Liver (tissue), 9 donors: ENCODE results near the gene HIPK3. TPM values are rescaled to one million over a fixed set of nuclear protein-coding genes. Genes with fewer than 3 reads are reported as not detected.
"Not testable (repeated sequence)": the region's sequence is repeated elsewhere in the genome, so short reads cannot be mapped to it uniquely, and the experiment has no call there.

Experiments used
- DNase-seq: peaks from one replicate; pipeline ENCODE4 v3.0.0-alpha.2; 2017; ENCODE audit warnings: low spot score
- H3K27ac ChIP-seq, 2 donors: one replicate each; pipeline ENCODE4 v1.7.0; 2013; ENCODE audit warnings: inconsistent platforms in 2 of 2, low read length in 2 of 2, control low read depth in 1 of 2, low read depth in 1 of 2, mild to moderate bottlenecking in 1 of 2
- H3K27me3 ChIP-seq, 4 donors: one replicate each; pipeline versions ENCODE4 v1.6.1 to v1.7.0; 2013; ENCODE audit warnings: low read length in 3 of 4, inconsistent platforms in 1 of 4, mild to moderate bottlenecking in 1 of 4, moderate library complexity in 1 of 4; ENCODE audit not compliant: control insufficient read depth in 4 of 4, insufficient read depth in 4 of 4
- H3K36me3 ChIP-seq, 4 donors: one replicate each; pipeline versions ENCODE4 v1.6.1 to v1.7.0; 2013; ENCODE audit warnings: low read length in 3 of 4, mild to moderate bottlenecking in 3 of 4, low read depth in 1 of 4, moderate library complexity in 1 of 4; ENCODE audit not compliant: control insufficient read depth in 4 of 4, insufficient read depth in 3 of 4
- H3K4me1 ChIP-seq, 4 donors: one replicate each; pipeline versions ENCODE4 v1.6.1 to v1.7.0; 2013; ENCODE audit warnings: low read length in 3 of 4, mild to moderate bottlenecking in 3 of 4, moderate library complexity in 1 of 4; ENCODE audit not compliant: control insufficient read depth in 4 of 4, insufficient read depth in 4 of 4
- H3K4me3 ChIP-seq, 3 donors: one replicate each; pipeline versions ENCODE4 v1.6.1 to v1.7.0; 2013; ENCODE audit warnings: low read length in 3 of 3, control low read depth in 1 of 3, low read depth in 1 of 3, mild to moderate bottlenecking in 1 of 3
- H3K9ac ChIP-seq, 2 donors: one replicate each; pipeline ENCODE4 v1.7.0; 2013; ENCODE audit warnings: low read length in 2 of 2, mild to moderate bottlenecking in 2 of 2, moderate library complexity in 2 of 2, control low read depth in 1 of 2, low read depth in 1 of 2
- H3K9me3 ChIP-seq, 4 donors: one replicate each; pipeline versions ENCODE4 v1.6.1 to v1.7.0; 2013; ENCODE audit warnings: low read length in 3 of 4; ENCODE audit not compliant: control insufficient read depth in 4 of 4
- FOXA2 ChIP-seq: IDR thresholded peaks from 2 replicates; pipeline ENCODE4 v1.6.1; 2016; ENCODE audit warnings: antibody characterized with exemption
- GABPA ChIP-seq, 2 donors: IDR thresholded peaks in 1 of 2; conservative IDR thresholded peaks in 1 of 2; 2 replicates each; pipeline ENCODE4 v1.6.1; 2016; ENCODE audit warnings: antibody characterized with exemption in 2 of 2, mild to moderate bottlenecking in 1 of 2, moderate library complexity in 1 of 2
- HNF4A ChIP-seq, 2 donors: conservative IDR thresholded peaks; 2 replicates each; pipeline ENCODE4 v1.6.1; 2016; ENCODE audit warnings: antibody characterized with exemption in 2 of 2, mild to moderate bottlenecking in 2 of 2
- HNF4G ChIP-seq: IDR thresholded peaks from 2 replicates; pipeline ENCODE4 v1.6.1; 2016; ENCODE audit warnings: antibody characterized with exemption
- JUND ChIP-seq, 2 donors: IDR thresholded peaks; 2 replicates each; pipeline ENCODE4 v1.6.1; 2016; ENCODE audit warnings: antibody characterized with exemption in 2 of 2
- NR2F2 ChIP-seq: IDR thresholded peaks from 2 replicates; pipeline ENCODE4 v1.6.1; 2016; ENCODE audit warnings: antibody characterized with exemption
- RAD21 ChIP-seq, 2 donors: IDR thresholded peaks; 2 replicates each; pipeline ENCODE4 v1.6.1; 2016; ENCODE audit warnings: antibody characterized with exemption in 2 of 2, mild to moderate bottlenecking in 2 of 2
- RXRA ChIP-seq, 2 donors: IDR thresholded peaks; 2 replicates each; pipeline ENCODE4 v1.6.1; 2017 to 2018; ENCODE audit warnings: antibody characterized with exemption in 2 of 2, mild to moderate bottlenecking in 1 of 2
- SP1 ChIP-seq: IDR thresholded peaks from 2 replicates; pipeline ENCODE4 v1.6.1; 2018; ENCODE audit warnings: antibody characterized with exemption, mild to moderate bottlenecking
- TAF1 ChIP-seq: conservative IDR thresholded peaks from 2 replicates; pipeline ENCODE4 v1.6.1; 2016; ENCODE audit warnings: antibody characterized with exemption, mild to moderate bottlenecking
- WGBS: extraction: QIAGEN DNeasy Blood & Tissue Kit; methylation state at CpG from one replicate; pipeline ENCODE4 v1.1.7; 2013; 5-methylcytosine and 5-hydroxymethylcytosine counted together
- polyA plus RNA-seq, 2 donors: library from polyadenylated mRNA; stranded (reverse) in 1 of 2; unstranded in 1 of 2; fragments of 200-250 nt in 1 of 2; fragments of >200 nt in 1 of 2; fragmentation: Nextera tagmentation in 1 of 2; extraction: Ambion mirVana in 1 of 2; gene quantifications; one replicate each; pipeline versions ENCODE4 v1.2.1 to v1.2.3, GENCODE V29; 2013 to 2015
- total RNA-seq, 2 donors: library from RNA; depleted of rRNA; stranded (reverse); fragments of >200 nt; gene quantifications; one replicate each; pipeline ENCODE4 v1.2.3, GENCODE V29; 2014
- TF ChIP-seq, protein P1 (sequence below): IDR thresholded peaks from 2 replicates; pipeline ENCODE4 v1.6.1; 2016; ENCODE audit warnings: antibody characterized with exemption, mild to moderate bottlenecking
- TF ChIP-seq, protein P2 (sequence below): fragments of 150-350 bp; IDR thresholded peaks from 2 replicates; pipeline ENCODE4 v1.5.1; 2017; ENCODE audit warnings: improper control_type of control experiment, low read depth, low read length; ENCODE audit not compliant: missing input control
- TF ChIP-seq, protein P3 (sequence below): IDR thresholded peaks from 2 replicates; pipeline ENCODE4 v1.6.1; 2016; ENCODE audit warnings: antibody characterized with exemption
- TF ChIP-seq, protein P4 (sequence below): IDR thresholded peaks from 2 replicates; pipeline ENCODE4 v1.6.1; 2016; ENCODE audit warnings: antibody characterized with exemption
- donor health status: healthy.
- donor health status: healthy.
- donor health status: healthy.
- donor health status: healthy.
- donor health status: healthy.

Gene HIPK3
- total and polyA plus RNA-seq, 4 donors = 12.0 to 67.5 (median 27.6) TPM

DNA sequence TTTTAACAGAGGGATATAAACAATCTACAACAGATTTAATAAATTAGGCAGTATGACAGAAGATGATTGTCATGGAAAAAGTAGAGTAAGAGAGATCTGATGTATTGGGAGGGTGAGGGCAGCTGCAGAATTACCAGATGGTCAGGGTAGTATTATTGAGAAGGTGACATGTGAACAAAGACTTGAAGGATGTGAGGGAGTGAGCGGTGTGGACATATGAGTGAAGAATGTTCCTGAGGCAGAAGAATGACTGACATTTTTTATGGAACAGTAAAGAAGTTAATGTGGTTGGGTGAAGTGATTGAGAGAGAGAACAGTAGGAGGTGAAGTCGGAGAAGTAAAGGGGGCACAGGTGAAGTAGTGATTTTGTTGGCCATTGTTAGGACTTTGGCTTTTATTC lies 42.4 kb upstream of the HIPK3 start:
- H3K27ac ChIP-seq = no peak overlapping the region
- TF ChIP-seq HNF4A (conservative IDR thresholded peaks at IDR 0.05) (no peak), HNF4G (no peak), SP1 (no peak), NR2F2 (no peak), JUND (IDR thresholded peaks at IDR 0.05) (no peak), TAF1 (no peak), FOXA2 (no peak)
- TF ChIP-seq, protein P1, sequence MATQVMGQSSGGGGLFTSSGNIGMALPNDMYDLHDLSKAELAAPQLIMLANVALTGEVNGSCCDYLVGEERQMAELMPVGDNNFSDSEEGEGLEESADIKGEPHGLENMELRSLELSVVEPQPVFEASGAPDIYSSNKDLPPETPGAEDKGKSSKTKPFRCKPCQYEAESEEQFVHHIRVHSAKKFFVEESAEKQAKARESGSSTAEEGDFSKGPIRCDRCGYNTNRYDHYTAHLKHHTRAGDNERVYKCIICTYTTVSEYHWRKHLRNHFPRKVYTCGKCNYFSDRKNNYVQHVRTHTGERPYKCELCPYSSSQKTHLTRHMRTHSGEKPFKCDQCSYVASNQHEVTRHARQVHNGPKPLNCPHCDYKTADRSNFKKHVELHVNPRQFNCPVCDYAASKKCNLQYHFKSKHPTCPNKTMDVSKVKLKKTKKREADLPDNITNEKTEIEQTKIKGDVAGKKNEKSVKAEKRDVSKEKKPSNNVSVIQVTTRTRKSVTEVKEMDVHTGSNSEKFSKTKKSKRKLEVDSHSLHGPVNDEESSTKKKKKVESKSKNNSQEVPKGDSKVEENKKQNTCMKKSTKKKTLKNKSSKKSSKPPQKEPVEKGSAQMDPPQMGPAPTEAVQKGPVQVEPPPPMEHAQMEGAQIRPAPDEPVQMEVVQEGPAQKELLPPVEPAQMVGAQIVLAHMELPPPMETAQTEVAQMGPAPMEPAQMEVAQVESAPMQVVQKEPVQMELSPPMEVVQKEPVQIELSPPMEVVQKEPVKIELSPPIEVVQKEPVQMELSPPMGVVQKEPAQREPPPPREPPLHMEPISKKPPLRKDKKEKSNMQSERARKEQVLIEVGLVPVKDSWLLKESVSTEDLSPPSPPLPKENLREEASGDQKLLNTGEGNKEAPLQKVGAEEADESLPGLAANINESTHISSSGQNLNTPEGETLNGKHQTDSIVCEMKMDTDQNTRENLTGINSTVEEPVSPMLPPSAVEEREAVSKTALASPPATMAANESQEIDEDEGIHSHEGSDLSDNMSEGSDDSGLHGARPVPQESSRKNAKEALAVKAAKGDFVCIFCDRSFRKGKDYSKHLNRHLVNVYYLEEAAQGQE = no peak
- TF ChIP-seq, protein P2, sequence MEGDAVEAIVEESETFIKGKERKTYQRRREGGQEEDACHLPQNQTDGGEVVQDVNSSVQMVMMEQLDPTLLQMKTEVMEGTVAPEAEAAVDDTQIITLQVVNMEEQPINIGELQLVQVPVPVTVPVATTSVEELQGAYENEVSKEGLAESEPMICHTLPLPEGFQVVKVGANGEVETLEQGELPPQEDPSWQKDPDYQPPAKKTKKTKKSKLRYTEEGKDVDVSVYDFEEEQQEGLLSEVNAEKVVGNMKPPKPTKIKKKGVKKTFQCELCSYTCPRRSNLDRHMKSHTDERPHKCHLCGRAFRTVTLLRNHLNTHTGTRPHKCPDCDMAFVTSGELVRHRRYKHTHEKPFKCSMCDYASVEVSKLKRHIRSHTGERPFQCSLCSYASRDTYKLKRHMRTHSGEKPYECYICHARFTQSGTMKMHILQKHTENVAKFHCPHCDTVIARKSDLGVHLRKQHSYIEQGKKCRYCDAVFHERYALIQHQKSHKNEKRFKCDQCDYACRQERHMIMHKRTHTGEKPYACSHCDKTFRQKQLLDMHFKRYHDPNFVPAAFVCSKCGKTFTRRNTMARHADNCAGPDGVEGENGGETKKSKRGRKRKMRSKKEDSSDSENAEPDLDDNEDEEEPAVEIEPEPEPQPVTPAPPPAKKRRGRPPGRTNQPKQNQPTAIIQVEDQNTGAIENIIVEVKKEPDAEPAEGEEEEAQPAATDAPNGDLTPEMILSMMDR = no peak
- TF ChIP-seq, protein P3, sequence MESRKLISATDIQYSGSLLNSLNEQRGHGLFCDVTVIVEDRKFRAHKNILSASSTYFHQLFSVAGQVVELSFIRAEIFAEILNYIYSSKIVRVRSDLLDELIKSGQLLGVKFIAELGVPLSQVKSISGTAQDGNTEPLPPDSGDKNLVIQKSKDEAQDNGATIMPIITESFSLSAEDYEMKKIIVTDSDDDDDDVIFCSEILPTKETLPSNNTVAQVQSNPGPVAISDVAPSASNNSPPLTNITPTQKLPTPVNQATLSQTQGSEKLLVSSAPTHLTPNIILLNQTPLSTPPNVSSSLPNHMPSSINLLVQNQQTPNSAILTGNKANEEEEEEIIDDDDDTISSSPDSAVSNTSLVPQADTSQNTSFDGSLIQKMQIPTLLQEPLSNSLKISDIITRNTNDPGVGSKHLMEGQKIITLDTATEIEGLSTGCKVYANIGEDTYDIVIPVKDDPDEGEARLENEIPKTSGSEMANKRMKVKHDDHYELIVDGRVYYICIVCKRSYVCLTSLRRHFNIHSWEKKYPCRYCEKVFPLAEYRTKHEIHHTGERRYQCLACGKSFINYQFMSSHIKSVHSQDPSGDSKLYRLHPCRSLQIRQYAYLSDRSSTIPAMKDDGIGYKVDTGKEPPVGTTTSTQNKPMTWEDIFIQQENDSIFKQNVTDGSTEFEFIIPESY = no peak

DNA sequence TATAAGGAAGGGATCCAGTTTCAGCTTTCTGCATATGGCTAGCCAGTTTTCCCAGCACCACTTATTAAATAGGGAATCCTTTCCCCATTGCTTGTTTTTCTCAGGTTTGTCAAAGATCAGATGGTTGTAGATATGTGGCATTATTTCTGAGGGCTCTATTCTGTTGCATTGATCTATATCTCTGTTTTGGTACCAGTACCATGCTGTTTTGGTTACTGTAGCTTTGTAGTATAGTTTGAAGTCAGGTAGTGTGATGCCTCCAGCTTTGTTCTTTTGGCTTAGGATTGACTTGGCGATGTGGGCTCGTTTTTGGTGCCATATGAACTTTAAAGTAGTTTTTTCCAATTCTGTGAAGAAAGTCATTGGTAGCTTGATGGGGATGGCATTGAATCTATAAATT lies 40.5 kb upstream of the HIPK3 start:
- DNase-seq, H3K27me3 ChIP-seq, H3K9ac ChIP-seq, H3K36me3 ChIP-seq, H3K4me1 ChIP-seq, H3K9me3 ChIP-seq, H3K27ac ChIP-seq, H3K4me3 ChIP-seq: not testable (repeated sequence)
- 53% methylated on average over 2 of the region's 2 CpGs for WGBS

More for the DNA sequence above, 42.4 kb upstream of the HIPK3 start:
- Histone ChIP-seq H3K4me3 (no peak overlapping the region), H3K9ac (no peak overlapping the region), H3K36me3 (no peaks in the 10 kb centered on the region), H3K9me3 (no peaks in the 10 kb centered on the region), H3K4me1 (no peaks in the 10 kb centered on the region), H3K27me3 (no peaks in the 10 kb centered on the region)
- DNase-seq = no peak
- WGBS = 62% methylated on average over 2 of the region's 2 CpGs

DNA sequence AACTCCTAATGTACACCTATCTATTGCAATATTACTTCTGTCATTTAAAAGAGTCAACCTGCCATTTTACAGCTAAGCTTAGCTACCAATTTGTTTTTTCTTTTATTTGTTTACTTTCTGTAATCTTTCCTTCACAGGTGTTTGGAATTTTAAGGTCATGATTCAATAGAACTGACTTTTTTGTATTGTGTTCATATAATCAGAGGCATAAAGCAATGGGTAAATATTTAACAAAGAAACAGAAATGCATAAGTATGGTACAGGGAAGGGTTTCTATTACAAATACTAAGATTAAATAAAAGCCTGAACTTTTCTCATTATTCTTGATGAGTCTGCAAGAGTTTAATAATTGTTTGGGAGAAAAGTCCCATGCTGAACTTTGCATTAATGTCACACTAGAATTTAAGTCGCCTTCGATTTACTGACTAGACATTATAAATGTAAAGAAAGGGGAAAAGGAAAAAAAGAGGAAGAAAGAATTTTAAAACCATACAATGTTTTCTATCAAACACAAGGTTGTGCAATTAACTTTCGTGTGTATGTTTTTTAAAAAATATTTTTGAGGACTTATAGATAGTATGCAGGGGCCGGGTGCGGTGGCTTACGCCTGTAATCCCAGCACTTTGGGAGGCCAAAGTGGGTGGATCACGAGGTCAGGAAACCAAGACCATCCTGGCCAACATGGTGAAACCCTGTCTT lies 35.0 kb upstream of the HIPK3 start:
- TF ChIP-seq RAD21 (IDR thresholded peaks at IDR 0.05) (no peak), RXRA (IDR thresholded peaks at IDR 0.05) (no peak), HNF4G (no peak), NR2F2 (no peak), GABPA (IDR thresholded peaks at IDR 0.05 in 1 of 2, conservative IDR thresholded peaks at IDR 0.05 in 1 of 2) (no peak), FOXA2 (no peak)
- TF ChIP-seq, protein P4, sequence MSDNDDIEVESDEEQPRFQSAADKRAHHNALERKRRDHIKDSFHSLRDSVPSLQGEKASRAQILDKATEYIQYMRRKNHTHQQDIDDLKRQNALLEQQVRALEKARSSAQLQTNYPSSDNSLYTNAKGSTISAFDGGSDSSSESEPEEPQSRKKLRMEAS = no peak
- no peak for DNase-seq
- Histone ChIP-seq H3K27ac (no peak overlapping the region), H3K36me3 (no peaks in the 10 kb centered on the region), H3K9me3 (no peaks in the 10 kb centered on the region), H3K4me1 (no peaks in the 10 kb centered on the region), H3K9ac (no peak overlapping the region), H3K27me3 (no peaks in the 10 kb centered on the region), H3K4me3 (no peak overlapping the region)
- WGBS = 83% methylated on average over 7 of the region's 7 CpGs
